NCI-H446 (cell line): ENCODE data around the gene RPL22.

Source experiments
- DNase-seq, 2 experiments: peaks; one replicate each; lab custom pipeline; 2025; lab: John Stamatoyannopoulos, UW

The RPL22 gene

GRCh38 chr1:6199298-6200187, at the start of gene RPL22:
Gene RPL22 (minus strand): TSS chr1:6199595. CDS start chr1:6199573, 22 bp downstream.
- peak; percentile 99 to 100 for DNase-seq

GRCh38 chr1:6248161-6248776, 48.9 kb upstream of the RPL22 start:
- peak in 1 of 2 experiments; percentile 57 for DNase-seq

GRCh38 chr1:6247651-6248050, 48.3 kb upstream of the RPL22 start:
- no peak for DNase-seq

DNA sequence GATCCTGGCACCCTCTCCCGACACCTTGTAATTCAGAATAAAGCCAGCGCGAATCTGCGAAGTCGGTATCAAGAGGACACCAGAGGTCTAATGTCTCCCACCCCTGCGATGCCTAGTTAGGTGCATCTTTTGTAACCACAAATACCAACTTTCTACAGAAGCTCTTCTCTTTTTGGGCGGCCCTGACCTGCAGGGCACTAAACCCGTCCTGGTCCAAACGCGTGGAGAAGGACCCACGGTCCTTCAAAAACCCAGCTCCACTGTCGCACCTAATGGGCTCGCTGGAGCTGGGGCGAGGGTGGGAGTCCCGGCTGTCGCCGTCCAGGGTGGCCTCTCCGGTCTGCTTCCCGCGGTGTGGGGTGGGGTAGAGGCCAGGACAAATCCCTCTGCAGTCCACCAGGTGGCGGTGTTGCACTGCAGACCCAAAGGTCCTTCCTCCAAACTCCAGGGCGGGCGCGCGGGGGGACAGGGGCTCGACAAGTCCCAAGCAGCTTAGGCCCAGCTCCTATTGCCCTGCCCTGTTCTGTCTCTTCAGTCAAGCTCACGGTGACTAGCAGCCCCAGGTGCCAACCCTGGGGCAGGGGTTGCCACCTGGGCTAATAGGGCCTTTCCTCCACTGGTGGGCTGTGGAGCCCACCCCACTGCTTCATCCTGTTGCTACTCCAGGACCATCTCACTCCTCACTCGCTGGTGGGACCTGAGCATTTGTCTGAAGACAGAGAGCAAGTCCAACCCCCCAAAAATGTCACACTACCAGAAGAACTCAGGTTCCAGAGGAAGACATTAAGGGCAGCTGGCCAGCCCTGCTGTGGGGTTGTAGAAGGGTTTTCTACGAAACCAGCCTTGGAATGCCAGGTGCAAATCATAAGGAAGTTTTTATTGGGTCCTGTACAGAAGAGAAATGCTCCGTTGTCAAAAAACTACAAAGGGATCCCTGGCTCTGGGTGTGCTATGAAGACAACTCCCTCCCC, 47.4 kb upstream of the RPL22 start:
- peak; percentile 85 to 87 for DNase-seq

GRCh38 chr1:6245869-6246496, 46.6 kb upstream of the RPL22 start:
- DNase-seq = peak; percentile 84 to 90

DNA sequence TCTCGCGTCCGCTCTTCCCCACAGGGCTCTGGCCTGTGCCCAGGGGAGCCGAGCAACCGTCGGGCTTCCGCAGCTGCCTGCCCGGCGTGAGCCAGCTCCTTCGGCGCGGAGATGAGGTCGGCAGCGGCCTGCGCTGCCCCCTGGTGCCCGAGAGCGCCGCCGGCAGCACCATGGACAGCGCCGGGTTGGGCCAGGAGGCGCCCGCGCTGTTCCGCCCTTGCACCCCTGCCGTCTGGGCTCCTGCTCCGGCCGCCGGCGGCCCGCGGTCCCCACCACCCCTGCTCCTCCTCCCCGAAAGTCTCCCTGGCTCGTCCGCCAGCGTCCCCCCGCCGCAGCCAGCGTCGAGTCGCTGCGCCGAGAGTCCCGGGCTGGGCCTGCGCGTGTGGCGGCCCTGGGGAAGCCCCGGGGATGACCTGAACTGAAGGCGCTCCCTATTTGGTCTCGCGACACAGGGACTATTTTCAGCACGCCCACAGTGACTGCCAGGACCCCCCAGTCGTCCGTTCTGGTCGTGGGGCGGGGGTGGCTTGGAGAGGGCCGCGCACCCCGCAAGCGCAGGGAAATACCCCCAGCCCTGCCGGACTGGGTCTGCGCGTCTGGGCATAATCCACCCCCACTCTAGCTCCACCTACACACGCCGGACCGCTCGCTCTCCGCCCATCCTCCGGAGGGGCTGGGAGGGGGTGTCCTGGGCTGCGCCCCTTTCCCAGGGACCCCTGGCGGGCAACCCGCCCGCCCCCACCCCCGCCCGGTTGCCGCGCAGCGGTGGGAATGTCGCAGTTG, 45.9 kb upstream of the RPL22 start:
- peak; percentile 45 to 93 for DNase-seq

DNA sequence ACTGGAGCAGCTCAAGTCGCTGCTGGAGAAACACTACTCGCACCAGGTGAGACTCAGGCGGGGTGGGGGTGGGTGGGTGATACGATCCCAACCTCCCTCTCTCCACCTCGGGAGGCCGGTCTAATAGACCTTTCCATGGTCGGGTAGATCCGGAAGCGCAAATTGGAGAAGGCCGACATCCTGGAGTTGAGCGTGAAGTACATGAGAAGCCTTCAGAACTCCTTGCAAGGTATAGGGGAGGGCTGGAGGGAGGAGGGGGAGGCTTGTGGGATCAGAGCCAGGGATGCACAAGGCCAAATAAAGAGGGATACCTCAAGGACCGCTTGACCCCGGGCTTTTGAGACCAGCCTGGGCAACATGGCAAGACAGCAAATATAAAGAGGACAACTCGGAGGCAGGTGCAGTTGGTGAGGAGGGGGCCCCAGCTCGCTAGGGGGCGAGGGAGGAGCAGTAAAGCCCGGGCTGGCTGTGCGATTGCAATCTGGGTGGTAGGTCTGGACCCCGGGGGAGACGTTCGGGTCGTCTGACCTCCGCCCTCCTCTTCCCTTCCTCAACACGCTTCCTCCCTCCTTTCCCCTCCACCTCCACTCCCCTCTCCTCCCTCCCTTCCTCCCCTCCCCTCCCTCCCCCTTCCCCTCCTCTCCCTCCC, 45.1 kb upstream of the RPL22 start:
- DNase-seq = no peak

DNA sequence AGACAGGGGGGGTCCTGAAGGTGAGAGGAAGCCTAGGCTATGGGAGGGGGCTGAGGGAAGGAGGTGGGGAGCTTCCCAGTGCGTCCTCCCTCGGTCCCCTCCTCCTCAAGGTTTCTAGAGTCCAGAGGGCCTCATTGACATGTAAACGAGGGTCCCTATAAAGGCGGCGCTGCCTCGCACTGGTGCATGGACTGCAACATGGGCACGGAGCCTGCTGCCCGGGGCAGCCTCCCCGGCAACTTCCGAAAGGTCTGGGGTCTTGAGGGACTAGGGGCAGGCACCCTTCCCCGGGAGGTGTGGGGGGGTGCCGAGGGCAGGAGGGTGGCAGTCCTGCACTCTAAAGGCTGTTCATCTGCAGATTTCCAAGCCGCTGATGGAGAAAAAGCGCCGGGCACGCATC, 44.6 kb upstream of the RPL22 start, which contains the start of gene HES3:
Gene HES3 (plus strand): TSS at position 187 of the 400 bp plus-strand sequence. CDS start 187 bp downstream, at position 374.
- DNase-seq = no peak

- no peak for DNase-seq
Measured at GRCh38 chr1:6243053-6243834, 43.8 kb upstream of the RPL22 start.

- DNase-seq = no peak
Measured at GRCh38 chr1:6241887-6242740, 42.7 kb upstream of the RPL22 start.

- no peak for DNase-seq
Measured at GRCh38 chr1:6241107-6241886, 41.9 kb upstream of the RPL22 start.

DNA sequence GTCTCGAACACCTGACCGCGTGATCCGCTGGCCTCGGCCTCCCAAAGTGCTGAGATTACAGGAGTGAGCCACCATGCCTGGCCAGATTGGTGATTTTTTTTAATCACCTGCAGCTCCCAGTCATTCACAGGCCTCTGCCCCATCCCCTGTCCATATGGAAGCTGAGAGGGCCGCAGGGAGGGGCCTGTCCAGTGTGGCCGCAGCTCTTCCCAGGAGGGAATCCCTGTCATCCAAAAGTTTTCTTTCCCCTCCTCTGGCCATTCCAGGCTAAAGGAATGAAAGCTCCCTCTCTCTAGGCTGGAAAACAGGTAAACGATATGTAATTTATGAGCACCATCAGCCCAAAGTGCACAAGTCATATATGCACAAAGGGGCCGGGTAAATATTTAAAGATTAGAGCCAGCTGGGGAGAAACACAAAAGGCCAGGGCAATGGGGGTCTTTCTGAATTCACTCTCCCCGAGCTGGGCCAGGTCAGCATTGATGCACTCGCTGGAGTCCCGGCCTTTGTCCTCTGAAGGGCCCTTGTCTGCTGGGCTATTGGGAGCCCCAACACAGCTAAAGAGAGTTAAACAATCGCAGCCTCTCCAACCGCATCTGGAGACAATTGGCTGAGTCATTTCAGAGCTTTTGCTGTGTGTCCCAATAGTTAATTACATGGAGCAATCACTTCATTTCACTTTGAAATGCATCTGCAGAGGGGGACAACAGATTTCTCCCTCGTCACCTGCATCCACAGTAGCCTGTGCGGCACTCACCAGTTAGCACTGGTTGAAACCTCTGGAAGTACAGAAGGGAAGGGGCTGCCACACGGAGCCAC, 40.8 kb upstream of the RPL22 start:
- no peak for DNase-seq

- DNase-seq = no peak
Measured at GRCh38 chr1:6239213-6239752, 39.9 kb upstream of the RPL22 start.

GRCh38 chr1:6237093-6237492, 37.7 kb upstream of the RPL22 start:
- DNase-seq = no peak

- DNase-seq = no peak
Measured at GRCh38 chr1:6235296-6235677, 35.9 kb upstream of the RPL22 start.

GRCh38 chr1:6234502-6235295, 35.3 kb upstream of the RPL22 start:
- DNase-seq = no peak
